ENCODE results near the gene MYOM3.

MYOM3 gene

GRCh38 chr1:24111996-24112779 lies at the start of gene MYOM3:
Gene MYOM3, minus strand, starts transcription at chr1:24112135. Its CDS starts 3,499 bp downstream, at chr1:24108636.
- no peak for DNase-seq (ENCODE audit: low read depth)

- no peak for DNase-seq (ENCODE audit: low read depth)
Observed at GRCh38 chr1:24161270-24161669, 49.3 kb upstream of the MYOM3 start.

- DNase-seq (ENCODE audit: low read depth), result no peak
Observed at GRCh38 chr1:24159366-24159765, 47.4 kb upstream of the MYOM3 start.

GRCh38 chr1:24157918-24158481 lies 46.1 kb upstream of the MYOM3 start:
- DNase-seq (ENCODE audit: low read depth), result no peak

GRCh38 chr1:24156542-24157260 lies 44.8 kb upstream of the MYOM3 start:
- no peak for DNase-seq (ENCODE audit: low read depth)

GRCh38 chr1:24155011-24155782 lies 43.3 kb upstream of the MYOM3 start:
- DNase-seq (ENCODE audit: low read depth), result no peak

GRCh38 chr1:24154215-24154614 lies 42.3 kb upstream of the MYOM3 start:
- no peak for DNase-seq (ENCODE audit: low read depth)

GRCh38 chr1:24152631-24153494 lies 40.9 kb upstream of the MYOM3 start:
- no peak for DNase-seq (ENCODE audit: low read depth)

- DNase-seq (ENCODE audit: low read depth), result no peak
Observed at GRCh38 chr1:24151175-24151533, 39.2 kb upstream of the MYOM3 start.

GRCh38 chr1:24150234-24151174 lies 38.6 kb upstream of the MYOM3 start:
- peak; percentile 46 for DNase-seq (ENCODE audit: low read depth)

- DNase-seq (ENCODE audit: low read depth), result peak; percentile 42
Observed at GRCh38 chr1:24149866-24150233, 37.9 kb upstream of the MYOM3 start.

GRCh38 chr1:24147816-24148215 lies 35.9 kb upstream of the MYOM3 start:
- no peak for DNase-seq (ENCODE audit: low read depth)

GRCh38 chr1:24147194-24147593 lies 35.3 kb upstream of the MYOM3 start:
- DNase-seq (ENCODE audit: low read depth), result no peak

- DNase-seq (ENCODE audit: low read depth), result no peak
Observed at GRCh38 chr1:24142546-24143534, 30.9 kb upstream of the MYOM3 start, which contains the start of gene IL22RA1. Gene IL22RA1, minus strand, starts transcription at chr1:24143140. Its CDS starts 58 bp downstream, at chr1:24143082.

- no peak for DNase-seq (ENCODE audit: low read depth)
Observed at GRCh38 chr1:24141311-24141997, 29.5 kb upstream of the MYOM3 start.

- DNase-seq (ENCODE audit: low read depth), result no peak
Observed at GRCh38 chr1:24140741-24141181, 28.8 kb upstream of the MYOM3 start.

- no peak for DNase-seq (ENCODE audit: low read depth)
Observed at GRCh38 chr1:24139841-24140425, 28.0 kb upstream of the MYOM3 start.

- DNase-seq (ENCODE audit: low read depth), result no peak
Observed at GRCh38 chr1:24139222-24139489, 27.2 kb upstream of the MYOM3 start.
